ENCODE results near the gene AP5Z1.
"Not testable (repeated sequence)": the region's sequence is repeated elsewhere in the genome, so short reads cannot be mapped to it uniquely, and the experiment has no call there.

DNA sequence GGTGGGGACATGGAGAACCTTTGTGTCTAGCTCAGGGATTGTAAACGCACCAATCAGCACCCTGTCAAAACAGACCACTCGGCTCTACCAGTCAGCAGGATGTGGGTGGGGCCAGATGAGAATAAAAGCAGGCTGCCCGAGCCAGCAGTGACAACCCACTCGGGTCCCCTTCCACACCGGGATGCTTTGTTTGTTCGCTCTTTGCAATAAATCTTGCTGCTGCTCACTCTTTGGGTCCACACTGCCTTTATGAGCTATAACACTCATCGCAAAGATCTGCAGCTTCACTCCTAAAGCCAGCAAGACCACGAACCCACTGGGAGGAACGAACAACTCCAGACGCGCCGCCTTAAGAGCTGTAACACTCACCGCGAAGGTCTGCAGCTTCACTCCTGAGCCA is 18.7 kb downstream of the AP5Z1 start:
- TF ChIP-seq POLR2AphosphoS5 (IDR thresholded peaks at IDR 0.05; ENCODE audit: borderline replicate concordance, low read depth, low read length); EZH2 (IDR thresholded peaks at IDR 0.05); FOXP2 (optimal IDR thresholded peaks at IDR 0.05; ENCODE audit: control extremely low read depth, extremely low read length, insufficient read depth): not testable (repeated sequence)

All from SK-N-MC (cell line).